Prostate gland (tissue), 2 donors: Measurements from ENCODE around the gene IRF2BP1. TPM values are rescaled to one million over a fixed set of nuclear protein-coding genes. Genes with fewer than 3 reads are reported as not detected.

ENCODE experiments used
- DNase-seq: peaks from one replicate; pipeline ENCODE4 v3.0.0-alpha.2; 2019; ENCODE audit warnings: low spot score
- H3K27ac ChIP-seq, 2 donors: fragments of 200-600 bp; sonication (generic); 2 replicates each; pipeline ENCODE4 v1.5.1; 2017 to 2019
- H3K27me3 ChIP-seq: fragments of 200-600 bp; sonication (generic); replicated peaks from 2 replicates; pipeline ENCODE4 v1.5.1; 2019; ENCODE audit not compliant: insufficient read depth
- H3K36me3 ChIP-seq, 2 donors: fragments of 200-600 bp; sonication (generic); 1 replicate in 1 of 2; 2 replicates in 1 of 2; pipeline versions ENCODE4 v1.5.1 to v1.8.1; 2017 to 2019
- H3K4me1 ChIP-seq: fragments of 200-600 bp; sonication (generic); replicated peaks from 2 replicates; pipeline ENCODE4 v1.5.1; 2019
- H3K4me3 ChIP-seq, 2 donors: fragments of 200-600 bp; sonication (generic); 2 replicates each; pipeline ENCODE4 v1.5.1; 2017 to 2019
- H3K9me3 ChIP-seq: fragments of 200-600 bp; sonication (generic); 2 replicates; pipeline ENCODE4 v1.5.1; 2017
- CTCF ChIP-seq, 4 experiments: fragments of 200-600 bp in 2 of 4; fragments of 450-650 bp in 2 of 4; sonication (generic) in 2 of 4; IDR thresholded peaks; 1 replicate in 3 of 4; 2 replicates in 1 of 4; pipeline ENCODE4 v1.5.1; 2016 to 2019; ENCODE audit warnings: antibody characterized with exemption in 4 of 4, mild to moderate bottlenecking in 2 of 4, moderate library complexity in 2 of 4
- POLR2A ChIP-seq: fragments of 450-650 bp; IDR thresholded peaks from one replicate; pipeline ENCODE4 v1.6.1; 2016; ENCODE audit warnings: antibody characterized with exemption, mild to moderate bottlenecking
- POLR2AphosphoS5 ChIP-seq: sonication (generic); formaldehyde crosslinking; IDR thresholded peaks from one replicate; pipeline ENCODE4 v1.6.1; 2017; ENCODE audit warnings: antibody characterized with exemption
- WGBS: methylation state at CpG from one replicate; pipeline ENCODE4 v1.1.5; 2018; 5-methylcytosine and 5-hydroxymethylcytosine counted together
- intact Hi-C: fragments of 100-400 bp; cut with DNase I; formaldehyde crosslinking; loops from one replicate; pipeline ENCODE4 v1.14.2; 2022
- total RNA-seq, 2 donors: library from RNA; depleted of rRNA; stranded (reverse); fragments of >200 nt; gene quantifications; one replicate each; pipeline ENCODE4 v1.1.0, GENCODE V29; 2016

IRF2BP1 gene
- total RNA-seq, 2 donors from 2014 or later, result 55.5 to 63.0 TPM

- DNase-seq, result no peak
- Histone ChIP-seq H3K9me3 (no peaks in the 10 kb centered on the region), H3K27ac (no peak overlapping the region), H3K4me3 (no peak overlapping the region), H3K36me3 (no peaks in the 10 kb centered on the region), H3K4me1 (no peaks in the 10 kb centered on the region), H3K27me3 (peaks cover 6% of the 10 kb centered on the region)
- intact Hi-C loops, result no loop called here
- WGBS, result 63% methylated on average over 3 of the region's 3 CpGs
- TF ChIP-seq CTCF (IDR thresholded peaks at IDR 0.05), result no peak
- no peak for TF ChIP-seq POLR2AphosphoS5
- TF ChIP-seq POLR2A, result no peak
Measured at GRCh38 chr19:45931055-45931454, 45.1 kb upstream of the IRF2BP1 start.

GRCh38 chr19:45929247-45929646 is 43.3 kb upstream of the IRF2BP1 start:
- intact Hi-C loops, result no loop called here
- no peaks in the 10 kb centered on the region for H3K9me3 ChIP-seq
- no peaks in the 10 kb centered on the region for H3K36me3 ChIP-seq
- no peak overlapping the region for H3K27ac ChIP-seq
- TF ChIP-seq CTCF (IDR thresholded peaks at IDR 0.05), result no peak
- TF ChIP-seq POLR2A, result no peak
- no peak for TF ChIP-seq POLR2AphosphoS5
- WGBS, result 71% methylated on average over 2 of the region's 2 CpGs
- H3K27me3 ChIP-seq, result peaks cover 5% of the 10 kb centered on the region
- DNase-seq, result no peak
- no peaks in the 10 kb centered on the region for H3K4me1 ChIP-seq
- H3K4me3 ChIP-seq, result no peak overlapping the region

- no peaks in the 10 kb centered on the region for H3K27me3 ChIP-seq
- H3K27ac ChIP-seq, result no peak overlapping the region
- TF ChIP-seq CTCF (IDR thresholded peaks at IDR 0.05), result no peak
- TF ChIP-seq POLR2A, result peak; percentile 12
- TF ChIP-seq POLR2AphosphoS5, result peak; percentile 92
- no peak overlapping the region for H3K4me3 ChIP-seq
- intact Hi-C loops, result no loop called here
- H3K4me1 ChIP-seq, result no peaks in the 10 kb centered on the region
- H3K36me3 ChIP-seq, result no peaks in the 10 kb centered on the region
- peak; percentile 83 for DNase-seq
- H3K9me3 ChIP-seq, result no peaks in the 10 kb centered on the region
- 8% methylated on average over 33 of the region's 33 CpGs for WGBS
Measured at GRCh38 chr19:45927565-45928261, 41.8 kb upstream of the IRF2BP1 start.

GRCh38 chr19:45924891-45925447 is 39.0 kb upstream of the IRF2BP1 start:
- intact Hi-C loops, result no loop called here
- no peak overlapping the region for H3K27ac ChIP-seq
- no peaks in the 10 kb centered on the region for H3K9me3 ChIP-seq
- no peaks in the 10 kb centered on the region for H3K4me1 ChIP-seq
- WGBS, result 67% methylated on average over 6 of the region's 6 CpGs
- no peaks in the 10 kb centered on the region for H3K27me3 ChIP-seq
- no peak for TF ChIP-seq CTCF (IDR thresholded peaks at IDR 0.05)
- TF ChIP-seq POLR2A, result no peak
- TF ChIP-seq POLR2AphosphoS5, result no peak
- no peaks in the 10 kb centered on the region for H3K36me3 ChIP-seq
- H3K4me3 ChIP-seq, result no peak overlapping the region
- no peak for DNase-seq

GRCh38 chr19:45922281-45922680 is 36.3 kb upstream of the IRF2BP1 start:
- intact Hi-C loops, result no loop called here
- no peaks in the 10 kb centered on the region for H3K9me3 ChIP-seq
- no peak overlapping the region for H3K4me3 ChIP-seq
- no peaks in the 10 kb centered on the region for H3K36me3 ChIP-seq
- H3K4me1 ChIP-seq, result no peaks in the 10 kb centered on the region
- no peak overlapping the region for H3K27ac ChIP-seq
- whole genome bisulfite sequencing, result 58% methylated on average over 9 of the region's 9 CpGs
- DNase-seq, result no peak
- H3K27me3 ChIP-seq, result no peaks in the 10 kb centered on the region
- TF ChIP-seq CTCF (IDR thresholded peaks at IDR 0.05), result no peak
- no peak for TF ChIP-seq POLR2AphosphoS5
- no peak for TF ChIP-seq POLR2A
